EL (cell line): Measurements from ENCODE around the gene MAGI2.

Source experiments
- DNase-seq: peaks from one replicate; pipeline ENCODE4 v3.0.0-alpha.2; 2016

Gene MAGI2

GRCh38 chr7:79241288-79242060 lies 212.0 kb downstream of the MAGI2 start:
- DNase-seq, result peak; percentile 87

- DNase-seq, result no peak
Measured at GRCh38 chr7:79240413-79240812, 213.1 kb downstream of the MAGI2 start.

DNA sequence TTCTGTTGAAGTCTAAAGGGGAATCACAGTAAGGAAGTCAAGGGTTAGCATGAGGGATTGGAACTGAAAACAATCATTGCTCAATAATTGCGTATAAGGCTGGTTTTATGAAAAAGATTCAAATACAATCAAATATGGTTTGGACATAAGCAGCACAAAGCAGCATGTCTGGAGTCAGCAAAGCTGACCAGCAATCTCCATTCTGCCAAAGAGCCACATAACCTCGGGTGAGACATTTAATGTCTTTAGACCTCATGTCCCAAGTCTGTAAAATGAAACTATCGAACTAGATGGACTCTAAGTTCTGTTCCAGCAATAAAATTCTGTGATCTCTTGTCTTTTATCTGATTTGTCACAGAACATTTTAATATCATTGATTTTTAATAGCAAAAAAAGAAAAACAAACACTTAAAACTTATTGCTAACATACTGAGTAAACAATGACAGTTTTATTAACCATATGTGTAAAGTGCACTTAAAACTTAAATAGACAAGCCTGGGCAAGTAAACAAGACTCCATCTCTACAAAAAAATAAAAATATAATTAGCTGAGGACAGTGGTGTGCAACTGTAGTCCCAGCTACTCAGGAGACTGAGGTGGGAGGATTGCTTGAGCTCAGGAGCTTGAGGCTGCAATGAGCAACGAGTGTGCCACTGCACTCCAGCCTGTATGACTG lies 217.0 kb downstream of the MAGI2 start:
- no peak for DNase-seq

DNA sequence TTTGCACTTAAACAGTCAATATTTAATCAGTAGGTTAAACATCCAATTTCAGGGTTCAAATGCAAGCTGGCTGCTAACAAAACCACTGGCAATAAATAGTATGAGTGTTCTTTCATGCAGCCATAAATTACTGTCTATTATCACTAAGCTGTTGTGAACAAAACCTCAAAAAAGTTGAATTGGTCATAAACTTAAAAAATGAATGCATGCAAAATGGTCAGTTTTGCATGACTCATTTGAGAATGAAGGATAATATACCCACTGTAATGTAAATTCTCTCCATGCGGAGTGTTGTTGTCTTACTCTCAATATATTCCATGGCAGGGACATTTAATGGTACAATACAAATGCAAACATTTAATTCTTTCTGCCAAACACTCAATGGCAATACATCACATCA lies 226.4 kb downstream of the MAGI2 start:
- DNase-seq, result peak; percentile 51

- DNase-seq, result no peak
Measured at GRCh38 chr7:79221211-79221610, 232.3 kb downstream of the MAGI2 start.

- no peak for DNase-seq
Measured at GRCh38 chr7:79217976-79218626, 235.4 kb downstream of the MAGI2 start.

DNA sequence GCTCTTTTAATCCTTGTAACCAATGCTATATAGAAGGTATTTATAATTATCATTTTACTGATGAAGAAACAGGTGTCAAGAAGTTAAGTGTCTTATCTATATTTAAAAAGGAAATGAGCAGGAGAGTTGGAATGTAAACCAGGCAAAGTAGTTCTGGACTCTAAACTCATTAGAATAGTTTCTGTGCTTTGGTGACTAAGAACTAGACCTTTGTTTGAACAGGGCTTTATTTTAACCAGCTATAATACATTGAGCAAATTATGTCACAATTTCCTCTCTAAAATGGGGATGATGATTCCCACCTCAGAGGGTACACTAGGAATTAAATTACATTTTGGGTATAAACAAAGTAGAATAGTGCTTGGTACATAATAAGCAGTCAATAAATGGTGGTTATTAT lies 236.0 kb downstream of the MAGI2 start:
- DNase-seq, result peak; percentile 6

- no peak for DNase-seq
Measured at GRCh38 chr7:79216236-79216635, 237.2 kb downstream of the MAGI2 start.

- DNase-seq, result no peak
Measured at GRCh38 chr7:79212334-79212733, 241.1 kb downstream of the MAGI2 start.

- DNase-seq, result no peak
Measured at GRCh38 chr7:79211724-79212123, 241.7 kb downstream of the MAGI2 start.

DNA sequence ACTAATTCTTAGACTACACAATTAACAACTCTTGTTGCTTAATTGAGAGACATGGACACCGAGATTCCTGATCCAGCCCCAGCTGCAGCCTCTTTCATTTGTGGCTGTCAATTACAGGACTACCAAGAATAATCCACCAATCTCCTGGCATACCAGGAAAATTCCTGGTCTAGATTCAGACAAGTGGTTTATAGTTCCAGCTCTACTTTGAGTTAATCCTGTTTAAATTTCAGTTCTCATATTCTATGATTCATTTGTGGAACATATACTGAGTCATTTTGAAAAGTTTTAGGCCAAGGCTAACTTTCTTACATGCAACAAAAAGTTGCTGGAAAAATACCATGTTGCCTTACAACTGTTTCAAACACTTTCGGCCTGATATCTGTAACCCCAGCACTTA lies 253.5 kb downstream of the MAGI2 start:
- peak; percentile 15 for DNase-seq

- DNase-seq, result no peak
Measured at GRCh38 chr7:79199266-79199665, 254.2 kb downstream of the MAGI2 start.

DNA sequence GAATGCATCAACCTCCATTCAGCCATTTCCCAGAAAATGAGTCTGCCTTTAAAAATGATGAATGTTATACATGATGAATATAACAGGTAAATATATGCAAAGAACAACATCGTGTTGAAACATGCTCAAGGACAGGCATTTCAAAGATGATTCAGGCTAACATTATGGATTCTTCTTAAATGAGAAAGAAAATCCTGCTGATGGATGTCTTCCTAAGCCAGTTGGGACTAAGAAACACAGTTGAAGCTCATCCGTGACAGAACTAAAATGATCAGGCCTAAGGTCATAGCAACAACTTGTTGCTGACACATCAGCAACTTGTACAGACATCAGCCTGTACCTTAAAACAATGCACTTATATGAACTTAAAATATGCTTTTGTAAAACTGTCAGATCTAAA lies 267.9 kb downstream of the MAGI2 start:
- DNase-seq, result no peak

DNA sequence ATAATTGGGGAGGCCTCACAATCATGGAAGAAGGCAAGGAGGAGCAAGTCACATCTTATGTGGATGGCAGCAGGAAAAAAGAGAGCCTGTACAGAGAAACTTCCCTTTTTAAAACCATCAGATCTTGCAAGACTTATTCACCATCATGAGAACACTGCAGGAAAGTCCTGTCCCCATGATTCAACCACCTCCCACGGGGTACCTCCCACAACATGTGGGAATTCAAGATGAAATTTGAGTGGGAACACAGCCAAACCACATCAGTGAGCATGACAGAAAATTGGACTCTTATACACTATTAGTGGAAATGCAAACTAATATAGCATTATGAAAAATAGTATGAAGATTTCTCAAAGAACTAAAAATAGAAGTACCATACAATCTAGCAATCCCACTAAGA lies 271.2 kb downstream of the MAGI2 start:
- peak; percentile 77 for DNase-seq

- no peak for DNase-seq
Measured at GRCh38 chr7:79180533-79180932, 272.9 kb downstream of the MAGI2 start.

DNA sequence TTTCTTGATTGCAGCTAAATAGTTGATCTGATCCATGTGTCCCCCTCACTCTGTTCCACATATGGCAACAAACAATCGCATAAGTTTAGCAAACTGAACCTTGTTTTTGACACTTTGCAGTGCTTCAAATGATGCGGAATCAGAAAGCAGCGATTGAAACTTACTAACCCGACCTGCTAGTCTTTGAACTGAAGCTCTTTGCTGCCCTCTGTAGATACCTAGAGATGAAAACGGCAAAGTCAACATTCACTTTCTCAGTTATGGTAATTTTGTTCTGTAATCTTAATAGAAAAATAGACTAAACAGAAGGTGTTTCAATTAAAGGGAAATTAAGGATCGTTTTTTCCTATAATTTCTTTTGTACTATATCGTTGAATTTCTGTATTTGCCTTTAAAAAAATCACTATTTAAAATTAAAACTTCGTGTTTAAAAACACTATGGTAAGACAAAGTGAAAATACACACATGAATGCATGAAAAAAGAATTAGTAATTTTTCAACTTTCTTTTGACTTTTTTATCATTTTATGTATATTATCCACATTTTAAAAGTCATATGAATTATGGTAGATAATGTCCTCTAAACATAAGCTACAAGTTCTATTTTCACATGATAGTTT lies 276.5 kb downstream of the MAGI2 start:
- peak; percentile 54 for DNase-seq

GRCh38 chr7:79175374-79175773 lies 278.1 kb downstream of the MAGI2 start:
- DNase-seq, result no peak

- DNase-seq, result no peak
Measured at GRCh38 chr7:79165225-79165624, 288.2 kb downstream of the MAGI2 start.

GRCh38 chr7:79159040-79159664 lies 294.3 kb downstream of the MAGI2 start:
- DNase-seq, result no peak

GRCh38 chr7:79157281-79157680 lies 296.2 kb downstream of the MAGI2 start:
- DNase-seq, result no peak

DNA sequence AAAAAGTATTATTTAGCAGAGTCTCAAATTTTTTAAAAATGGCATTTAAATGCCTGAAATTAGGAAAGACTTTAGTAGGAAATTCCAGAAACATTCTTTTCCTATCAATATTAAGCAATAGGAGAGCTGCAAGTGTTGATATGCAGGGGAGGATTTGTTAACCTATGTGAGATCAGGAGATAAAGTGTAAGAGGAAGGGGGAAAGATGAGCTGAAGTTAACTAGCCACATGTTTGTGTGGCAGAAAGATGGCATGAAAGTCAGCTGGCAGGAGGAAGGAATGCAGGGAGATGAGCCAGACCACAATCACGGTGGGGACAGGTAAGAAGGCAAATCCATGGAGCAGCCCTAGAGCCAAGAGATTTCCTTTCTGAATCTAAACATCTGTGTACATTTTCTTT lies 303.6 kb downstream of the MAGI2 start:
- peak; percentile 7 for DNase-seq

DNA sequence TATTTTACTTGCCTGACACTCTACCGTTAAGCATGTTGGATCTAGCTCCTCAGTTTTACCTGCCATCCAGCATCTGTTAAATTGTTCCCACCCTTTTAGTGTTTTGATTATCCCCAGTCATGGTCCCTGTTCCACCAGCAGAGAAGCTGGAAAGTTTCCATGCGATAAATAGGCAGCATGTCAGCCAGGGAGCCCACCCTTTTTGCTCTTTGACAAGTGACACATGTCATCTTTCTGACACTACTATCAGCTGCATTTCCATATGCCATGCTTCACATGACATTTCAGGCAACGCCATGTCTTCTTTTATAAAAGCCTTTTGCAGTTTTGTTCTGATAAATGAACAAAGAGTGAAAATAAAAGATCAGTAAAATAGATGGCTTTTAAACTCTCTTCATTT lies 310.8 kb downstream of the MAGI2 start:
- no peak for DNase-seq

- DNase-seq, result no peak
Measured at GRCh38 chr7:79141252-79141651, 312.2 kb downstream of the MAGI2 start.
